ENCODE data around the gene ST7.

DNA sequence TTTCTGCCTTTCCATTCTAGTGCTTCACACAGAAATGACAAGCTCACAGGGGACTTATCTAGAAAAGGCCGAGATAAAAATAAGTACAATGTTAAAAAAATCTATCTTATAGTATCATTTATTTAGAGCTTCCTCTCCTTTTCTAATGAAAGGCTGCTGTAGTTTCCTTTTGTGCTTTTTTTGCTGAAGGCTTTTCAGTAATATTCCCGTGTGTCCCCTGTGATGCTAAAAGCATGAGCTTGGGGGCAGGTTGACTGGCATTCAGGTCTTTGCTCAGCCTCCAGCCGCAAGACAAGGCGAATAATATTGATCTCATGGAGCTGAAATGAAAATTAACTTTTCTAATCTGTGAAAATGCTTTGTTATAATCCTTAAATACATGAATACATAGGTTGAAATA, 143.0 kb downstream of the ST7 start:
- TF ChIP-seq, protein P1, sequence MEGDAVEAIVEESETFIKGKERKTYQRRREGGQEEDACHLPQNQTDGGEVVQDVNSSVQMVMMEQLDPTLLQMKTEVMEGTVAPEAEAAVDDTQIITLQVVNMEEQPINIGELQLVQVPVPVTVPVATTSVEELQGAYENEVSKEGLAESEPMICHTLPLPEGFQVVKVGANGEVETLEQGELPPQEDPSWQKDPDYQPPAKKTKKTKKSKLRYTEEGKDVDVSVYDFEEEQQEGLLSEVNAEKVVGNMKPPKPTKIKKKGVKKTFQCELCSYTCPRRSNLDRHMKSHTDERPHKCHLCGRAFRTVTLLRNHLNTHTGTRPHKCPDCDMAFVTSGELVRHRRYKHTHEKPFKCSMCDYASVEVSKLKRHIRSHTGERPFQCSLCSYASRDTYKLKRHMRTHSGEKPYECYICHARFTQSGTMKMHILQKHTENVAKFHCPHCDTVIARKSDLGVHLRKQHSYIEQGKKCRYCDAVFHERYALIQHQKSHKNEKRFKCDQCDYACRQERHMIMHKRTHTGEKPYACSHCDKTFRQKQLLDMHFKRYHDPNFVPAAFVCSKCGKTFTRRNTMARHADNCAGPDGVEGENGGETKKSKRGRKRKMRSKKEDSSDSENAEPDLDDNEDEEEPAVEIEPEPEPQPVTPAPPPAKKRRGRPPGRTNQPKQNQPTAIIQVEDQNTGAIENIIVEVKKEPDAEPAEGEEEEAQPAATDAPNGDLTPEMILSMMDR (IDR thresholded peaks at IDR 0.05): no peak
- TF ChIP-seq POLR2A (IDR thresholded peaks at IDR 0.05): no peak
- TF ChIP-seq EP300 (IDR thresholded peaks at IDR 0.05): no peak

Measured in tibial nerve (tissue), 4 donors.